ENCODE measurements around the gene MRGPRX3. TPM values are rescaled to one million over a fixed set of nuclear protein-coding genes. Genes with fewer than 3 reads are reported as not detected.

Gene MRGPRX3
- total and polyA plus RNA-seq, 2 of the 8 experiments (the other 6 are each of a cell fraction or from before 2014, with no cell fraction given) = not detected

GRCh38 chr11:18145837-18146236 is 13.5 kb downstream of the MRGPRX3 start (continued):
- TF ChIP-seq TEAD4 (IDR thresholded peaks at IDR 0.05; ENCODE audit: low read depth, low read length) = no peak
- no peak for TF ChIP-seq ATF3 (IDR thresholded peaks at IDR 0.05; ENCODE audit: insufficient read depth, low read depth, low read length)
